HCT116 (cell line): Measurements from ENCODE around the gene KMT5C. TPM values are rescaled to one million over a fixed set of nuclear protein-coding genes. Genes with fewer than 3 reads are reported as not detected.

ENCODE experiments used
- ATAC-seq: fragments of 200-7000 bp; cut with Tn5 transposase; 2 replicates; pipeline ENCODE4 v1.9.1; 2020; ENCODE audit warnings: mild to moderate bottlenecking, moderate library complexity
- BruUV-seq: library from RNA; stranded (reverse); fragments of 400-500 nt; replicated peaks from 2 replicates; lab custom pipeline; 2021; lab: Mats Ljungman, UMichigan
- CTCF ChIA-PET: fragments of 300-600 bp; sonication (Branson Sonifier 250); formaldehyde crosslinking; loops from one replicate; lab custom pipeline; 2021; ENCODE audit warnings: antibody characterized with exemption; lab: Charles Lee
- POLR2A ChIA-PET: fragments of 300-600, 350-600 bp; sonication (Branson Sonifier 250); formaldehyde crosslinking; loops from one replicate; lab custom pipeline; 2021; ENCODE audit warnings: antibody characterized with exemption; lab: Charles Lee
- RAD21 ChIA-PET, 2 experiments: fragments of 300-600 bp; sonication (Branson Sonifier 250); formaldehyde crosslinking; loops; one replicate each; lab custom pipeline; 2023; ENCODE audit warnings: low total read pairs in 2 of 2; ENCODE audit not compliant: uncharacterized antibody in 2 of 2, unreplicated experiment in 2 of 2, low non-redundant PET in 1 of 2; lab: Charles Lee
- DNase-seq: peaks from one replicate; pipeline ENCODE4 v3.0.0-alpha.2; 2010; ENCODE audit warnings: low read depth, low spot score
- H2AFZ ChIP-seq: fragments of 200-600 bp; shearing (Covaris generic), sonication (generic); 2 replicates; pipeline ENCODE4 v1.6.1; 2017; ENCODE audit warnings: low read depth, mixed run types, mixed read lengths, antibody characterized with exemption, low read length; ENCODE audit not compliant: poor library complexity, severe bottlenecking
- H3K27ac ChIP-seq: 2 replicates; pipeline ENCODE4 v1.5.1; 2012; ENCODE audit warnings: low read depth, low read length
- H3K27me3 ChIP-seq: fragments of 200-600 bp; sonication (generic); 2 replicates; pipeline ENCODE4 v1.6.1; 2016; ENCODE audit warnings: mixed run types, low read length, mixed read lengths; ENCODE audit not compliant: insufficient read depth
- H3K36me3 ChIP-seq, 2 experiments: fragments of 200-500 bp in 1 of 2; fragments of 200-600 bp in 1 of 2; sonication (Bioruptor generic) in 1 of 2; sonication (generic) in 1 of 2; 2 replicates each; pipeline versions ENCODE4 v1.5.1 to v1.6.1; 2014 to 2016; ENCODE audit warnings: low read length in 2 of 2, inconsistent platforms in 1 of 2, mixed read lengths in 1 of 2, mixed run types in 1 of 2; ENCODE audit not compliant: insufficient read depth in 2 of 2, control insufficient read depth in 1 of 2
- H3K4me1 ChIP-seq, 2 experiments: fragments of 200-600 bp in 1 of 2; sonication (generic) in 1 of 2; 2 replicates each; pipeline versions ENCODE4 v1.5.1 to v1.6.1; 2012 to 2017; ENCODE audit warnings: low read length in 2 of 2, inconsistent platforms in 1 of 2, mild to moderate bottlenecking in 1 of 2, mixed read lengths in 1 of 2, mixed run types in 1 of 2, moderate library complexity in 1 of 2; ENCODE audit not compliant: insufficient read depth in 2 of 2, control insufficient read depth in 1 of 2
- H3K4me2 ChIP-seq: fragments of 200-600 bp; sonication (generic); 2 replicates; pipeline ENCODE4 v1.6.1; 2017; ENCODE audit warnings: mixed run types, low read length, mixed read lengths
- H3K4me3 ChIP-seq, 2 experiments: fragments of 200-600 bp in 1 of 2; sonication (generic) in 1 of 2; replicated peaks in 1 of 2; 2 replicates each; pipeline ENCODE4 v1.5.1; 2011 to 2016; ENCODE audit warnings: low read length in 2 of 2, control low read depth in 1 of 2, low read depth in 1 of 2, mild to moderate bottlenecking in 1 of 2, mixed read lengths in 1 of 2, mixed run types in 1 of 2
- H3K79me2 ChIP-seq: fragments of 200-600 bp; sonication (generic); 2 replicates; pipeline ENCODE4 v1.6.1; 2017; ENCODE audit warnings: mild to moderate bottlenecking, mixed run types, low read length, moderate library complexity, mixed read lengths; ENCODE audit not compliant: insufficient read depth
- H3K9ac ChIP-seq: fragments of 200-600 bp; sonication (generic); 2 replicates; pipeline ENCODE4 v1.6.1; 2016; ENCODE audit warnings: low read length, mixed read lengths
- H3K9me2 ChIP-seq: fragments of 200-600 bp; sonication (generic), shearing (Covaris generic); 2 replicates; pipeline ENCODE4 v1.6.1; 2017; ENCODE audit warnings: mixed run types, mild to moderate bottlenecking, moderate library complexity; ENCODE audit not compliant: insufficient read depth
- H3K9me3 ChIP-seq, 2 experiments: fragments of 200-500 bp in 1 of 2; fragments of 200-600 bp in 1 of 2; sonication (Bioruptor generic) in 1 of 2; sonication (generic) in 1 of 2; 2 replicates each; pipeline ENCODE4 v1.6.1; 2014 to 2017; ENCODE audit warnings: low read length in 2 of 2, mixed read lengths in 2 of 2, inconsistent platforms in 1 of 2, low read depth in 1 of 2, mild to moderate bottlenecking in 1 of 2, mixed run types in 1 of 2, moderate library complexity in 1 of 2; ENCODE audit not compliant: control insufficient read depth in 1 of 2, insufficient read depth in 1 of 2
- H4K20me1 ChIP-seq: fragments of 200-600 bp; sonication (generic), shearing (Covaris generic); 2 replicates; pipeline ENCODE4 v1.6.1; 2017; ENCODE audit warnings: mixed run types, mild to moderate bottlenecking, moderate library complexity; ENCODE audit not compliant: insufficient read depth
- CEBPB ChIP-seq: IDR thresholded peaks from 2 replicates; pipeline ENCODE4 v1.6.1; 2012; ENCODE audit warnings: low read depth
- EGR1 ChIP-seq: IDR thresholded peaks from 2 replicates; pipeline ENCODE4 v1.6.1; 2012; ENCODE audit warnings: low read depth
- ELF1 ChIP-seq: IDR thresholded peaks from 2 replicates; pipeline ENCODE4 v1.6.1; 2012; ENCODE audit warnings: low read depth, borderline replicate concordance
- EZH2 ChIP-seq: fragments of 200-600 bp; sonication (generic); IDR thresholded peaks from 2 replicates; pipeline ENCODE4 v1.6.1; 2017; ENCODE audit warnings: antibody characterized with exemption, mixed run types
- FOSL1 ChIP-seq: IDR thresholded peaks from 2 replicates; pipeline ENCODE4 v1.6.1; 2012; ENCODE audit warnings: low read depth
- JUND ChIP-seq: IDR thresholded peaks from 2 replicates; pipeline ENCODE4 v1.6.1; 2012
- POLR2A ChIP-seq: IDR thresholded peaks from 2 replicates; pipeline ENCODE4 v1.7.0; 2011; ENCODE audit warnings: borderline replicate concordance; ENCODE audit not compliant: insufficient read depth, insufficient read length; ENCODE audit errors: extremely low read depth
- POLR2AphosphoS5 ChIP-seq: IDR thresholded peaks from 2 replicates; pipeline ENCODE4 v1.6.1; 2011; ENCODE audit warnings: mild to moderate bottlenecking, low read depth, low read length, moderate library complexity
- RAD21 ChIP-seq: IDR thresholded peaks from 2 replicates; pipeline ENCODE4 v1.6.1; 2012; ENCODE audit warnings: low read depth, mild to moderate bottlenecking
- YY1 ChIP-seq: IDR thresholded peaks from 2 replicates; pipeline ENCODE4 v1.6.1; 2011; ENCODE audit warnings: low read length, low read depth, moderate library complexity, mild to moderate bottlenecking; ENCODE audit not compliant: insufficient replicate concordance; ENCODE audit errors: extremely low read depth
- ZFX ChIP-seq: fragments of 450-650 bp; IDR thresholded peaks from 2 replicates; pipeline ENCODE4 v1.6.1; 2017
- ZNF274 ChIP-seq: fragments of 200-500 bp; sonication (Bioruptor generic); IDR thresholded peaks from 2 replicates; pipeline ENCODE4 v1.6.1; 2014; ENCODE audit warnings: mild to moderate bottlenecking, low read depth, low read length, inconsistent platforms
- intact Hi-C: fragments of 100-400 bp; cut with micrococcal nuclease; formaldehyde crosslinking; loops from 2 replicates; pipeline ENCODE4 v1.10.0; 2022
- total RNA-seq: library from RNA; stranded (reverse); gene quantifications from one replicate; pipeline ENCODE4 v1.2.1, GENCODE V29; 2021; ENCODE audit not compliant: unreplicated experiment
- TF ChIP-seq, protein P1 (sequence below), 3 experiments: fragments of 200-600 bp in 1 of 3; sonication (generic) in 1 of 3; IDR thresholded peaks in 2 of 3; conservative IDR thresholded peaks in 1 of 3; 2 replicates each; pipeline ENCODE4 v1.5.1; 2012 to 2017; ENCODE audit warnings: low read depth in 2 of 3, low read length in 2 of 3, antibody characterized with exemption in 1 of 3, borderline replicate concordance in 1 of 3, control low read depth in 1 of 3, mild to moderate bottlenecking in 1 of 3, mixed read lengths in 1 of 3, mixed run types in 1 of 3, moderate library complexity in 1 of 3; ENCODE audit not compliant: insufficient read depth in 1 of 3
- TF ChIP-seq, protein P2 (sequence below): IDR thresholded peaks from 2 replicates; pipeline ENCODE4 v1.6.1; 2012; ENCODE audit warnings: low read depth

KMT5C gene
- total RNA-seq, 1 experiment from 2014 or later: 27.5 TPM

DNA sequence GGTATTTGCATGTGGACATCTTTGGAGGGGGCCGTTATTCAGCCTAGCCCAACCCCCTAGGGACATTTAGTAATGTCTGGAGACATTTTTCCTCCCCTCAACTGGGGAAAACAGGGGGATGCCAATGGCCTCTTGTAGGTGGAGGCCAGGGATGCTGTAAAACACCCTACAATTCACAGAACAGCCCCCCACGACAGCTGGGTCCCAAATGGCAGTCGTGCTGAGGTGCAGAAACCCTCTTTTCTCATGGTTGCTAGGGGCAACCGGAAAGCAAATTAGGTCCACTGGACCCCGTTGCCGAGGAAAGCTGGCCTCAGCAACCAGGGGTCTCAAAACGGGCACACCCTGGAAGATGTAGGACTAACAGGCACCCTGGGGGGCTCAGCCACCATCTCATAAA lies 29.2 kb upstream of the KMT5C start:
- ChIA-PET CTCF (no interaction called here), RAD21 (no interaction called here), POLR2A (no interaction called here)
- no peak for DNase-seq
- Histone ChIP-seq H3K9ac (no peak overlapping the region), H3K36me3 (peaks cover 5 to 8% of the 10 kb centered on the region in 2 experiments; a peak in 3 of 4 replicates), H3K9me2 (no peaks in the 10 kb centered on the region), H3K4me3 (no peak overlapping the region), H3K9me3 (no peaks in the 10 kb centered on the region), H3K27me3 (no peaks in the 10 kb centered on the region), H3K4me1 (no peaks in the 10 kb centered on the region), H3K4me2 (no peak overlapping the region), H3K27ac (no peak overlapping the region), H2AFZ (no peak overlapping the region), H3K79me2 (no peaks in the 10 kb centered on the region), H4K20me1 (no peaks in the 10 kb centered on the region)
- TF ChIP-seq RAD21: no peak
- TF ChIP-seq CEBPB: no peak
- TF ChIP-seq POLR2AphosphoS5: no peak
- TF ChIP-seq YY1: no peak
- TF ChIP-seq EGR1: no peak
- TF ChIP-seq, protein P1, sequence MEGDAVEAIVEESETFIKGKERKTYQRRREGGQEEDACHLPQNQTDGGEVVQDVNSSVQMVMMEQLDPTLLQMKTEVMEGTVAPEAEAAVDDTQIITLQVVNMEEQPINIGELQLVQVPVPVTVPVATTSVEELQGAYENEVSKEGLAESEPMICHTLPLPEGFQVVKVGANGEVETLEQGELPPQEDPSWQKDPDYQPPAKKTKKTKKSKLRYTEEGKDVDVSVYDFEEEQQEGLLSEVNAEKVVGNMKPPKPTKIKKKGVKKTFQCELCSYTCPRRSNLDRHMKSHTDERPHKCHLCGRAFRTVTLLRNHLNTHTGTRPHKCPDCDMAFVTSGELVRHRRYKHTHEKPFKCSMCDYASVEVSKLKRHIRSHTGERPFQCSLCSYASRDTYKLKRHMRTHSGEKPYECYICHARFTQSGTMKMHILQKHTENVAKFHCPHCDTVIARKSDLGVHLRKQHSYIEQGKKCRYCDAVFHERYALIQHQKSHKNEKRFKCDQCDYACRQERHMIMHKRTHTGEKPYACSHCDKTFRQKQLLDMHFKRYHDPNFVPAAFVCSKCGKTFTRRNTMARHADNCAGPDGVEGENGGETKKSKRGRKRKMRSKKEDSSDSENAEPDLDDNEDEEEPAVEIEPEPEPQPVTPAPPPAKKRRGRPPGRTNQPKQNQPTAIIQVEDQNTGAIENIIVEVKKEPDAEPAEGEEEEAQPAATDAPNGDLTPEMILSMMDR (IDR thresholded peaks at IDR 0.05 in 2 of 3, conservative IDR thresholded peaks at IDR 0.05 in 1 of 3; ENCODE audit: borderline replicate concordance in 1 of 3, insufficient read depth in 1 of 3, low read depth in 2 of 3, low read length in 2 of 3): no peak
- no peak for TF ChIP-seq JUND
- TF ChIP-seq ELF1: no peak
- no peak for TF ChIP-seq POLR2A
- TF ChIP-seq FOSL1: no peak
- no peak for TF ChIP-seq EZH2
- TF ChIP-seq ZNF274: no peak
- no peak for TF ChIP-seq ZFX
- TF ChIP-seq, protein P2, sequence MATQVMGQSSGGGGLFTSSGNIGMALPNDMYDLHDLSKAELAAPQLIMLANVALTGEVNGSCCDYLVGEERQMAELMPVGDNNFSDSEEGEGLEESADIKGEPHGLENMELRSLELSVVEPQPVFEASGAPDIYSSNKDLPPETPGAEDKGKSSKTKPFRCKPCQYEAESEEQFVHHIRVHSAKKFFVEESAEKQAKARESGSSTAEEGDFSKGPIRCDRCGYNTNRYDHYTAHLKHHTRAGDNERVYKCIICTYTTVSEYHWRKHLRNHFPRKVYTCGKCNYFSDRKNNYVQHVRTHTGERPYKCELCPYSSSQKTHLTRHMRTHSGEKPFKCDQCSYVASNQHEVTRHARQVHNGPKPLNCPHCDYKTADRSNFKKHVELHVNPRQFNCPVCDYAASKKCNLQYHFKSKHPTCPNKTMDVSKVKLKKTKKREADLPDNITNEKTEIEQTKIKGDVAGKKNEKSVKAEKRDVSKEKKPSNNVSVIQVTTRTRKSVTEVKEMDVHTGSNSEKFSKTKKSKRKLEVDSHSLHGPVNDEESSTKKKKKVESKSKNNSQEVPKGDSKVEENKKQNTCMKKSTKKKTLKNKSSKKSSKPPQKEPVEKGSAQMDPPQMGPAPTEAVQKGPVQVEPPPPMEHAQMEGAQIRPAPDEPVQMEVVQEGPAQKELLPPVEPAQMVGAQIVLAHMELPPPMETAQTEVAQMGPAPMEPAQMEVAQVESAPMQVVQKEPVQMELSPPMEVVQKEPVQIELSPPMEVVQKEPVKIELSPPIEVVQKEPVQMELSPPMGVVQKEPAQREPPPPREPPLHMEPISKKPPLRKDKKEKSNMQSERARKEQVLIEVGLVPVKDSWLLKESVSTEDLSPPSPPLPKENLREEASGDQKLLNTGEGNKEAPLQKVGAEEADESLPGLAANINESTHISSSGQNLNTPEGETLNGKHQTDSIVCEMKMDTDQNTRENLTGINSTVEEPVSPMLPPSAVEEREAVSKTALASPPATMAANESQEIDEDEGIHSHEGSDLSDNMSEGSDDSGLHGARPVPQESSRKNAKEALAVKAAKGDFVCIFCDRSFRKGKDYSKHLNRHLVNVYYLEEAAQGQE: no peak
- intact Hi-C loops: no loop called here
- BruUV-seq: no TSS peak
- no peak for ATAC-seq
